Iris pigment epithelial cell (primary cell): Measurements from ENCODE around the gene PPM1H.
"Not testable (repeated sequence)": the region's sequence is repeated elsewhere in the genome, so short reads cannot be mapped to it uniquely, and the experiment has no call there.

Source experiments
- DNase-seq: peaks from one replicate; pipeline ENCODE4 v3.0.0-alpha.2; 2011; ENCODE audit warnings: low read depth

PPM1H gene

DNA sequence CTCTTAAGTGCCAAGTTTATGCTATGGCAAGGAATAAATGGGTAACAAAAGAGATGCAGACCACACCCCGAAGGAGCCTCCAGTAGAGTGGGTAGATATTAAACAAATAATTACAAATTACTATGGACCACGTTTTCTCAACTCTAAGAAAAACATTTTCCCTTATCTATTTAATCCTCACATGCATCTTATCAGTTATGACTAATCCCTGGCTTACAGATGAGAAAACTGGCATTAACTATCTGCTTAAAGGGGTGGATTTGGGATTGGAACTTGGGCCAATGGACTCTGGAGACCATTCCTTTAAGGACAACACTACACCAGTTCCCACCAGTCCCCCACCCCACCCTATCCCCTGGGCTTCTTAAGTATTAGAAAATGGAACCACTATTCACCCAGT, 26.3 kb downstream of the PPM1H start:
- DNase-seq: no peak

DNA sequence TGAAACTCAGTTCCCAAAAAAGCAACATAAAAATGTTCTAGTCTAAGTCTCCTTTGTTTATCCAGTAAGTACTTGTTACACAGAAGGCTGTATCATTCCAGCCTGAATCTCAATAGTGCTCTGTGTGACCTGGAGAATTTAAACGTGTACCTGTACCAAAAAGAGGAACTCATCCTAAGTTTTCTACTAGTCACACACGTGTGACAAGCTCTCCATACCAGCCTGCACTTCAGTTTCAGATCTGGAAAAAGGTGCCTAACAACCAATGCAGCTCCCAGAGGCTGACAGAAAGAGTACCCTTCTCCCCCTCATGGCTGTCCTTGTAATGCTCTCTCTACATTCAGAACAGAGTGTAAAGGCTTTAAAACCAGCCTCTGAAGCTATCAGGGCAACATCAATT, 27.4 kb downstream of the PPM1H start:
- no peak for DNase-seq

DNA sequence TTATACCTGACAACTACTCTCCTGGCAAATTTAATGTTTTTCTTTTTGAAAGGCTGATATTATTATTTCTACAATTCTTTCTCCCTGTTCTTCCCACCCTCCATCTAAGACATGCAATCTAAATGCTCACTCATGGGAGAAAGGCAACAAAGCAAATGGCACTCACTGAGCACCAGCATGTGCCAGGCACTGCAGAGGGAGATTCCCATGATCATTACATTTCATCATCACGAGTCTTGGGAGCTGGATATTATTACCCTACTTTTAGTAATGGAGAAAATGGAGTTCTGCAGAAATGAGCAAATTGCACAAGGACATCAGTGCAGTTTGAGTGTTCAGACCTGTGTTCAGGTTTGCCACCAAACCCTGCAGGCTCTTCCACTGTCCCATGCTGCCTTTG, 27.9 kb downstream of the PPM1H start:
- peak; percentile 2 for DNase-seq

DNA sequence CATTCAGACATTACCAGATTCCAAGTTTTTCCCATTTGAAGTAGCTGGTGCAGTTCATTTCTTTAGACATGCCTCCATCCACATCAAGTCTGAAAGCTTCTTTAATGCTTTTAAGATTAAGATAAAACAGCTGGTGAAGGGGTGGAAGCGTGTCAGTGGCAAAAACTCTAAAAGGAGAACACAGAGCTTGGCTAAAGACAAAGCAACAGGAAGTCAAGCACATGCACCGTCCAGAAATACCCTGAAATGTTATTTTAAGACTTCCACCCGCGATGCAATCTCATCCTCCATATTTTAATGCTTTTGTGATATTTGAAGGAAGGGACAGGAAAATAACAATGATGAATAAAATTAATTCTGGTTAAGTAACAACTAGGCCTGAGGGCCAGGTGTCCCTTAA, 31.8 kb downstream of the PPM1H start:
- no peak for DNase-seq

DNA sequence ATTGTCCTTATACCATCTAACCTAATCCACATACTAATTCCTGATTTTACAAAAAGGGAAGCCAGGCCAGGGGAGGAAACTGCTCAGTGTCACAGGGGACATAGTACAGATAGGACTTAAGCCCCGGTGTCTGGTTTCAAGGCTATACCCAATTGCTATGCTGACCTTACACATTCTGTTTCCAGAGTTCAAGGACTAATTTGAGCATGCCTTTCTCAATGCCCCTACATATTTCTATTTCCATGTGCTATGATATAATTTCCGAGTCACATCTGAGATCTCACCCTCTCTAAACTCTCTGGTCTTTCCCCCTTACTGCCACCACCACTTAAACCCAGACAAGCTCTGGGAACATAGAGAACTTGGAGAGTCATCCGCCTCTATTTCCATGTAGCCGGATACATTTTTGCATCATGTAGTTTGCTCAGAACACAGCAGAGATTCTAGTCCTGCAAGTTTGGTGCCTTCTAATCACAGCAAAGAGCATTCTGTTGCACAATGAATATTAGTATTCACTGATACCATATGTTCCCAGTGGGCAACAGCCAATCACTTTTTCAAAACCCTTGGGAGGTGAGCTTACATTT, 34.2 kb downstream of the PPM1H start:
- peak; percentile 52 for DNase-seq

DNA sequence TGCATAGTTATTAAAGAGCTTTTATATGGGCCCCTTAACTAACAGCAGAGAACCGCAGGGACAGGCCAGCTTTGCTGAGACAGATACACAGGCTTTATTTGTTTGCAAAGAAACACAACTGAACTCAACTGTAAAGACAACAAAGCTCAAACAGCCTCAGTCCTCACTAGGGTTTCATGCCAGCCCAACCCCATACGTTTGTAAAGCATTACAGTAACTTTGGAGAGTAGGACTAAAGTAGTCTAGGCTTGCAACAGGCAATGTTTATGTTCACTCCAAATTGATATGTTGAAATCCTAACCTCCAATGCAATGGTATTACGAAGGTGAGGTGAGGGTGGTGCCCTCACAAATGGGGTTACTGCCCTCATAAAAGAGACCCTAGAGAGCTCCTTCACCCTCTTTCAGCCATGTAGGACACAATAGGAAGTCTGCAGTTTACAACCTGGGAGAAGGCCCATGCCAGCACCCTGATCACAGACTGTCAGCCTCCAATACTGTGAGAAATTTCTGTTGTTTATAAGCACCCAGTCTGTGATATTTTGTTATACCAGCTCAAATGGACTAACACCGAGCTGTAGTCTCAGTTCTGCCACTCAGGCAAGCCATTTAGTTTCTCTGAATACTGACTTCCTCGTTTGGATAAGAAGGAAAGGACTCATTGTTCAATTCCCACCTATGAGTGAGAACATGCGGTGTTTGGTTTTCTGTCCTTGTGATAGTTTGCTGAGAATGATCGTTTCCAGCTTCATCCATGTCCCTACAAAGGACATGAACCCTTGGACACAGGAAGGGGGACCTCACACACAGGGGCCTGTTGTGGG, 35.2 kb downstream of the PPM1H start:
- peak; percentile 1 for DNase-seq

DNA sequence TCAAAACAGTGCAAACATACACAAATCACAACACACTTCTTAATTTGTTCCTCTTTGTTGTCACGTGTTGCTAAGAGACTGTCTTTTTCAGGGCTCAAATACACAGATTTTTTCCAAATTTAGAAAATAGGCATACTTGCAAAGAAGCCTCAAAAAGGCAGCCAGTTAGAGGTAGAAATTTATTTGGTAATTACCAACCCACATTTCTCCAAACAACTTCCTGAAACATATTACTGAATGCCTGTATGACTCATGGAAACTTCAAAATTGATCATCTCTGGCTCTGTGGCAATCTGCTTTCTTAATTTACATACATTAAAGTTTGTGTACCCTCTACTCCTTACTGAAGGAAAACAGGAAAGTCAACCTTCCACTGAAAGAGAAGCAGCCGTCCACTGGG, 36.4 kb downstream of the PPM1H start:
- DNase-seq: peak; percentile 39

DNA sequence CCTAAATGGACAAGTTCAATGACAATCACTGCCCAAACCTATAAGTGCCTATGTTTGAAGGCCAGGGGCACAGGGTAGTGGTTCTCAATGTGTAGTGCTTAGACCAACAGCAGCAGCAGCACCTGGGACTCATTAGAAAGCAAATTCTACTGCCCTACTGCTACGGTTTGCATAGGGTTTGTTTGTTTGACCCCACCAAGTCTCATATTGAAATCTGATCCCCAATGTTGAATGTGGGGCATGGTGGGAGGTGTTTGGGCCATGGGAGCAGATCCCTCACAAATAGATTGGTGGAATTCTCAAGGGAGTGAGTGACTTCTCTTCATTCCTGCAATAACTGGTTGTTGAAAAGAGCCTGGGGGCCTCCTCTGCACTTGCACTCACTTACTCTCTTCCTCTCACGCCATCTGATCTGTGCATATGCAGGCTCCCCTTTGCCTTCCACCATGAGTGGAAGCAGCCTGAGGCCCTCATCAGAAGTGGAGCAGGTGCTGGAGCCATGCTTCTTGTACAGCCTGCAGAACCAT, 39.5 kb downstream of the PPM1H start:
- no peak for DNase-seq

DNA sequence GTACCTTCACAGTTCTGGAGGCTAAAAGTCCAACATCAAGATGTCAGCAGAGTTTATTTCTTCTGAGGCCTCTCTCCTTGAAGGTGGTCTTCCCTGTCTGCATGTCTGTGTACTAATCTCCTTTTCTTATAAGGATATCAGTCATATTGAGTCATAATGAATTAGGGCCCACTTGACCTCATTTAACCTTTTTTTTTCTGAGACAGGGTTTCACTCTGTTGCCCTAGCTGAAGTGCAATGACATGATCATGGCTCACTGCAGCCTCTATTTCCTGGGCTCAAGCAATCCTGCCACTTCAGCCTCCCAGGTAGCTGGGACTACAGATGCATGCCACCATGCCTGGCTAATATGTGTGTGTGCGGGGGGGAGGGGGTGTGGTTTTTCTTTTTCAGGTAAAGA, 41.7 kb downstream of the PPM1H start:
- DNase-seq: no peak

DNA sequence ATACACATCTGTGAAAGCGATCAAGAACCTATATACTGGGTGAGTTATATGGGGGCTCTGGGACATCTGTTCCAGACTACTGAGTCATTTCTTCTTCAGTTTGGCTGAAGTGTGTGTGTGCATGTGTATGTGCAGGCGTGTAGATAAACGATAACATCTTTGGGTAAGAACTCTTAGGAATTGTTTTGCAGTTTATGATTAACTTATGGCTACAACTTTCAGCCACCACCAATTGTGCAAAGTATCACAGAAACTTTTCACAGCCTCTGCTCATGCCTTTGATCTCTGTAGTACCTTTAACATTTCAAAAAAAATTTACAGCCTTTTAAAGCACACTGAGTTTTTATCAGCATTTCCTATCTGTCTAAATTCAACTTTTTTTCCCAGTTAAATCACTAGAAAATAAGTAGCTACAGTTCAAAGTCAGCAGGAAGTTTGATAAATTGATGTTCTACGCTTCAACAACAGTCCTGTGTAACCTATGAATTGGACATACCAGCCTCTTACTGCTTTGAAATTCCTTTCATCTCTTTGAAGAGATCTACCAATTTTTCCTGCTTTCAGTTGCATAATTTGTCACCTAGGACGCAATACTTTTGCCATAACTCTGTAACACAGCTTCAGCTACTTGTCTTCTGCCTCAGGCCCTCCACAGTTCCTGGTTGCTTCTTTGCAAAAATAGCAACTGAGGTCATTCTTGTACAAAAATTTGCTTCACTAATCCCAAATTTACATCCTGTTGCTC, 43.0 kb downstream of the PPM1H start:
- no peak for DNase-seq

DNA sequence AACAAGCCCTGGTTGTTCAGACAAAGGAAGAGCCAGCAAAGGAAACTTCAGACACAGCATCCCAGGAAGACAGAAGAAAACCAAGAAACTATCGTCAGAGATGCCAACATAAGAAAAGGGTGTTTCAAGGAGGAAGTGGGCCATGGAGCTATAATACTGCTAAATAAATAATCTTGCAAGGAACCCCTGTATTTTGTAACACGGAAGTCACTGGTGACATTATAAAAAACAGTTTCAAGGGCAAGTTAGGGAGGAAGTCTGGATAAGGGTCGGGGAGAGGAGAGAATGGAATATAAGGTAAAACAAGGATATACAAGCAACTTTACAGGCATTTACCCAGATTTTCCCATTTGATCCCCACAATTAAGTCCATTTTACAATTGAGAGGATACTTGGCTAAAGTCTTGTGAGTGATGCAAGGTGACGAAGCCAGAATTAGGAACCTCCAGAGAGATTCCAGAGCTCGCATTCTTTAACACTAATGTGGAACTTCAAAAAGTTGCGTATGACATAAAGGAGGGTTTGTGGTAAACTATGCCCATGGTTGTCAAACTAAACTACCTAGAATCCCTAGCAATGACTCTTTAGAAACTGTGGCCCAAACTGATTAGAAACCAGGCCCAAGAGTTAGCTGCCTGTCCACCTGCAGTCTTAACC, 46.4 kb downstream of the PPM1H start:
- DNase-seq: no peak

DNA sequence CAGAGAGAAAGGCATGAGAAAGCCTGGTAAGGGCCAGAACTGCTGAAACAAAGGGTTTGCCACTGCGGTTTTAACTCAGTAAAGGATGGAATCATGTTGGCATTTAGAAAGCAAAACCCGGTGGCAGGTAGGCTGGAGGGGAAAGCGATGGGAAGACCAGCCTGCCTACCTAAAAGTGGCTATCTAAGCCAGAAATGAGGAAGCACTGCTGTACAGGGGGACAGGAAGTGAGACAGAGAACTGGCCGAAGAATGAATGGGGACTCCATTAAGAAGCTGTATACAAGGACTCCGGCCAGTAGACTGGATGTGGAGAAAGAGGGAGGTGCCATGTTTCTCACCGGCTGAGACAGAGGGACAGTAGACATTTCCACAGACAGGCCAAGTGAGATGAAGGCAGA, 48.2 kb downstream of the PPM1H start:
- no peak for DNase-seq

DNA sequence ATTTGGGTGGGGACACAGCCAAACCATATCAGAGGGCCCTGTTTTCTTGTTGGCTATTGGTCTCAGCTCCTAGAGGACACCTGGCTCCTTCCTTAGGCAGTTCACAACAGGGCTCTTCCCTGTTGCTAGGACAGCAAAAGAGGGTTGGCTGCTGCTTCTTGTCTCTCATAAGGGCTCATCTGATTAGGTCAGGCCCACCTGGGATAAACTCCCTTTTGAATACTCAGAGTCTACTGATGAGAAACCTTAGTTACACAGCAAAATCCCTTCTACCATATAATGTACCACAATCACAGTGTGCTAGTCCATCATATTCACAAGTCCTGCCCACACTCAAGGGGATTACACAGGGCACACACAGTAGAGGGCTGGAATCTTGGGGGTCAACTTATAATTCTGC, 49.7 kb downstream of the PPM1H start:
- DNase-seq: no peak

DNA sequence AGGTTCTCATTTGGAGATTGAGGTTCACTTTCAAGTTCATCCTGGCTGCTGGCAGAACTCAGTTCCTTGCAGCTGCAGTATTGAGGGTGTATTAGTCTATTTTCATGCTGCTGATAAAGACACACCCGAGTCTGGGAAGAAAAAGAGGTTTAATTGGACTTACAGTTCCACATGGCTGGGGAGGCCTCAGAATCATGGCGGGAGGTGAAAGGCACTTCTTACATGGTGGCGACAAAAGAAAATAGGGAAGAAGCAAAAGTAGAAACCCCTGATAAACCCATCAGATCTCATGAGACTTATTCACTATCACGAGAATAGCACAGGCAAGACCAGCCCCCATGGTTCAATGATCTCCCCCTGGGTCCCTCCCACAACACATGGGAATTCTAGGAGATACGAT, 50.1 kb downstream of the PPM1H start:
- not testable (repeated sequence) for DNase-seq

DNA sequence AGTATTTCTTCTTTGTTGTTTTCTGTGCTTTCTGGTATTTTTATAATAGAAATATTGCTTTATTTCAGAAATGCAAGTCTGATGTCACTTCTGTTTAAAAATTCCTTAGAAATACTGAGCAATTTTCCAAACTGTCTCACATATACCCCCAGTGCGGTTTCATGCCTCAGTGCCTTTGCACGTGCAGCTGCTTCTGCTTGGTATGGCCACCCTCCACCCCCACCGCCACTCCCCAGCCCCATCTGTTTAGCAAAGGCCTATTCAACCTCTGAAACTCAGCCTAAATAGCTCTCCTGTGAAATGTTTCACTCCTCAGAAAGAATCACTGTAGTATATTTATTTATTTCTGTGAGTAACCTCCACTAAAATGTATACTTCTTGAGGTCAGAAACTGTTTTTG, 52.3 kb downstream of the PPM1H start:
- no peak for DNase-seq

DNA sequence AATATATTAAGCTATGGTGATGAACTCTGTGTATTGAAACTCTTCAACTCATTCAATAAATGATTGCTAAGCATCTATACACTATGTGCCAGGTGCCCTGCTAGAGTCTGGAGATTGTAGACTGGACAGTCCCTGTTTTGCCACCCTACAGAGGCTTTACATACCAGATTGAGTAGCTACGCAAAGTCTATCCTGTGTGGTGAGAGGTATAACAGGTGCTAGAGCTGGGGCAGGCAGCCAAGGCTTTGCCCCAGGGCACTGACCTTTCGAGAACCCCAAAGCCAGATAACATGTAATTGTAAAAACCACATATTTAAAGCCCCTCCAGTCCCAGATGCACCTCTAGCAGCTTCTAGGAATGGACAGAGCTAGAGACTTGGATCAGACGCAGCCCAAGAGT, 52.8 kb downstream of the PPM1H start:
- DNase-seq: no peak

DNA sequence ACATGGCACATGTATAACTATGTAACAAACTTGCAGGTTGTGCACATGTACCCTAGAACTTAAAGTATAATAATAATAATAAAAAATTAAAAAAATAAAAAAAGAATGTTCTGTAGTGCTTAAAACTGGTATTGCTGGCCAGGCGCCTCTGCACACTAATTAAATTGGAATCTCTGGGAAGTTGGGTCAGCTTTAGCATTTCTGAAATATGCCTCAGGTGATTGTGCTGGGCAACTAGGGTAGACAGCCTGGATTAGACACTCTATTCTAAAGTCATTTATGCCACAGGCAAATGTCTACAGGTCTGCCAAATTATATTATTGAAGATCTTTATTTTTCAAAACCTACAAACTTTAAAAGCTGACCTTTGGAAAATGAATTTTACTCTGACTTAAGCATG, 55.3 kb downstream of the PPM1H start:
- no peak for DNase-seq

DNA sequence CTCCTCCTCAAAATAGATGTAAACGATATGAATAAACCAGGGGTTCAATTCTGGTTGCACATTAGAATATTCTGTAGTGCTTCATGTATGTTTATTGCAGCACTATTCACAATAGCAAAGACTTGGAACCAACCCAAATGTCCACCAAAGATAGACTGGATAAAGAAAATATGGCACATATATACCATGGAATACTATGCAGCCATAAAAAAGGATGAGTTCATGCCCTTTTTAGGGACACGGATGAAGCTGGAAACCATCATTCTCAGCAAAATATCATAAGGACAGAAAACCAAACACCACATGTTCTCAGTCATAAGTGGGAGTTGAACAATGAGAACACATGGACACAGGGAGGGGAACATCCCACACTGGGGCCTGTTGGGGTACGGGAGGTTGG, 55.7 kb downstream of the PPM1H start:
- DNase-seq: not testable (repeated sequence)

DNA sequence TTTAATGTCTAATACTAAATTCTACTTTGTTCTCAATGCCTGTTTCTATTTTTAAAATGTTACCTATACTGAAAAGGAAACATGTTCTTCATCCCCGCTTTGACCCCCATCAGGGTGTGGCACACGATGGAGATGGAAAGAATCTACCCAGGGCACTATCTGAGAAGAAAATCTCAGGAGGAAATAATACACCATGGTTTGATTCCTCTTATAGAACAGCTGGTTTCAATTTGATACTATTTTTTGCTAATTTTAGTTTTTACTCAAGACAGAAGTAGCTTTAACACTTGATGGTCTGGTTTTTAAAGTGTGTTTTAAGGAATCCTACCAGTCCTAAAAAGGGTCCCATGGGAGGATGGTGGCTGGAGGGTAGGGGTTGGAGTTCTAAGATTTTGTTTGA, 56.7 kb downstream of the PPM1H start:
- DNase-seq: no peak

DNA sequence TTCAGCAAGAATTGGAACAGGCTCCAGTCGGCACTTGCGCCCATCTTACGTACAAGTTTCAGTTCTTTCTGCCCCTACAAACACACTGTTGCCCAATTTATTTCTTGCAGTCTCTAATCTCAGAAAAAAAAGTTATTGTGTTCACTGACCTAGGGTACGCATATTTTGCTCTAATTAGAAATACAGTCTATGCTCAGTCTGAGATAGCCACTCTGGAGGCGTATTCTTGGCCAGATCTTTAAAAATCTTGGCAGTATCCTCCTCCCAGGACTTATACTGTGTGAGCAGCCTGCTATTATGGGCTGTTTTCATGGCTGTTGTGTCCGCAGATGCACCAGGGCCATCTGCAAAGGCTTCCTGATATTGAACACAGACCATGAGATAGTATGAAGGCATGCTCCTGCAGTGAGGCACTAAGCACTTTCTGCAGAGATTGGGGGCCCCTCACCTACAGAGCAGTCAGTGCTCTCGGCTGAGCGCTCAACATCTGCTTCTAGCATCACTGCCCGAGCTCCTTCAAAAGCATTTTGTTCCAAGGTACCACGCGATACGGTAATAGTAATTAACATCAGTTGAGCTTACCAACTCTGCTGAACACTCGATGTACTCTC, 57.9 kb downstream of the PPM1H start:
- DNase-seq: no peak

DNA sequence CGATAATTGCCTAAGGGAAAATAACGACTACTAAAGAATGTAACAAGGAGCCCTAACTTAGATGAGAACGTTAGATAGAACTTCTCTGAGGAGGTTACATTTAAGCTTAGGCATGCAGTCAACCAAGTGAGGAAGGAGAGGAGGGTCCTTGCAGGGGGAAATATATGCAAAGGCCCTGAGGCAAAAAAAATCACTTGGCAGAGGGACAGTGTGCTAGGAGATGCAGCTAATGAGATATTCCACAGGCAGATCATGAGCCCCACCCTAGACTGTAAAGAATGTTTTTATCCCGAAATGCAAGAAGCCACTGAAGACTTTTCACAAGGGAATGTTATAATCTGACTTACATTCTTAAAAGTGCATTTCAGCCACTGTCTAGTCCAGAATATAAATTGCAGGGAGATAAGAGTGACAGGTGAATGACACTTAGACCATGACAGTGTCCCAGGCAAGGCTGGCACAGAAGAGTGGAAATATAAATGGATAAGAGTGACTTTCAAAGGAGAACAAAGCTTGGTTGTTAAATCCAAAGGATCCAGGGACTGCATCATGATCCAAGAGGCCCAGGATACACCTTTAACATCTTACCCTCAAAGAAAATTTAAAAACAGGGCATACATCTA, 61.0 kb downstream of the PPM1H start:
- no peak for DNase-seq
